Ovary (tissue), 3 donors: ENCODE measurements around the gene TRPC6.

Experiments used
- EP300 ChIP-seq: sonication (generic); formaldehyde crosslinking; IDR thresholded peaks from one replicate; pipeline ENCODE4 v1.6.1; 2017; ENCODE audit warnings: antibody characterized with exemption
- TF ChIP-seq, protein P1 (sequence below), 3 donors: fragments of 450-650 bp in 2 of 3; fragments of 200-600 bp in 1 of 3; IDR thresholded peaks; one replicate each; pipeline versions ENCODE4 v1.5.1 to v1.8.0; 2016 to 2022; ENCODE audit warnings: antibody characterized with exemption in 3 of 3, mild to moderate bottlenecking in 1 of 3
- donor health status: DM: no; HTN: no; CAD: no.

DNA sequence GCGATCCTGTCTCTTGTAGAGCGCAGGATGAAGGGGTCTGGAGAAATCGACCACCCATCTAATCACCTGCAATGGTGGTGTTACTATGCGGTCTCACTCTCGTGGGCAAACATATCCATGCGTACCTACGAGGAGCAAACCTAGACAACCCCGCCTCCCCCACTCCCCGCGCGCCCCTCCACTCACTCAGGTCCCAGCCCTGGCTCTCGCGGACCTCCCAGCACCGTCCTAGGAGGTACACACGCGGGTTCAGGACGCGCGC lies 887 bp downstream of the TRPC6 start:
- TF ChIP-seq, protein P1, sequence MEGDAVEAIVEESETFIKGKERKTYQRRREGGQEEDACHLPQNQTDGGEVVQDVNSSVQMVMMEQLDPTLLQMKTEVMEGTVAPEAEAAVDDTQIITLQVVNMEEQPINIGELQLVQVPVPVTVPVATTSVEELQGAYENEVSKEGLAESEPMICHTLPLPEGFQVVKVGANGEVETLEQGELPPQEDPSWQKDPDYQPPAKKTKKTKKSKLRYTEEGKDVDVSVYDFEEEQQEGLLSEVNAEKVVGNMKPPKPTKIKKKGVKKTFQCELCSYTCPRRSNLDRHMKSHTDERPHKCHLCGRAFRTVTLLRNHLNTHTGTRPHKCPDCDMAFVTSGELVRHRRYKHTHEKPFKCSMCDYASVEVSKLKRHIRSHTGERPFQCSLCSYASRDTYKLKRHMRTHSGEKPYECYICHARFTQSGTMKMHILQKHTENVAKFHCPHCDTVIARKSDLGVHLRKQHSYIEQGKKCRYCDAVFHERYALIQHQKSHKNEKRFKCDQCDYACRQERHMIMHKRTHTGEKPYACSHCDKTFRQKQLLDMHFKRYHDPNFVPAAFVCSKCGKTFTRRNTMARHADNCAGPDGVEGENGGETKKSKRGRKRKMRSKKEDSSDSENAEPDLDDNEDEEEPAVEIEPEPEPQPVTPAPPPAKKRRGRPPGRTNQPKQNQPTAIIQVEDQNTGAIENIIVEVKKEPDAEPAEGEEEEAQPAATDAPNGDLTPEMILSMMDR (IDR thresholded peaks at IDR 0.05), result no peak
- no peak for TF ChIP-seq EP300
